Measurements from ENCODE around the gene PCTP. TPM values are rescaled to one million over a fixed set of nuclear protein-coding genes. Genes with fewer than 3 reads are reported as not detected.

PCTP gene
- total RNA-seq, 4 donors from 2014 or later, result 6.9 to 13.6 (median 9.7) TPM

DNA sequence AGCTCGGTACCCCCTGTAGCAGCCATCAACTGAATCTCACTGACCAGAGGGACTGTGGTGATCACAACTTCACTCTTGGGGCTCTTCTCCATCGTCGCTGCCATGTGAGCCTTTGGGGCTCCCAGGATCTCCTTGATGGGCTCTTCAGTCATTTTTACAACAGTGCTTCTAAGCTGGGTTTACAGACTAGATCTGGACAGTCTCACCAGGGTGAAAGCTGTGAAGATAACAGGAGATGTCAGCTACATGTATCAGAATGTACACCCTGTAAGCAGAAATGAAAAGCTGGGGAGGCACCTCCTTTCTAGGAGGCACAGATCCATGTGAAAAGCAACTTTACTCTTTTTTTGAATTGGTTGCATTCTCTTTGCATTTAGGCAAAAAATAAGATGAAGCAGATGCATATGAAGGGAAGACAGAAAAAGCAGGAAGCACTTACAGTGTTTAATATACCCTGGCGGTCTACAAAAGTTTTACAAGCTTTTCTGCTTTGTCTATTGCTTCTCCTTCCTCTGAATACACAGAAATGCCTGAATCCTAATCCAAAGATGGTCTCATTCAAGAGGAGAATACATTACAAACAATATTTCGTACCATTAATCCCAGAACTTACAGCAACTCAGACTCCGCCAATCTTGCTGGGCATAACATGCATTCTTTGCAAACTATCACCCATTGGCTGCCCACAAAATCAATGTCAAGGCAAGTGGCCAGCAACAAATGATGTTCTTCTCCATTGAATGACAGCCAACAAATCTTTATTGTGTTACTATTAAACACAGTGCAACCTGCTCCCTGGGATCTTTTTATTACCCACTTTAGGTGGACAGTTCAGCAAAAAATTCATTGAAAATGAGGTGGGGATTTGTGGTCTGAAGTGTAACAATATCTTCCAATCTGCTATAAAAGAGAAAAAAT lies 29.7 kb upstream of the PCTP start:
- DNase-seq, result no peak
- Histone ChIP-seq H3K36me3 (no peaks in the 10 kb centered on the region), H3K27ac (no peak overlapping the region), H3K9me3 (no peaks in the 10 kb centered on the region), H3K4me1 (peaks cover 0 to 30% (median 4%) of the 10 kb centered on the region in 3 donors), H3K4me3 (peak overlapping the region in 3 of 4 donors; percentile 35 to 53 (median 37)), H3K27me3 (no peaks in the 10 kb centered on the region)
- 67 to 82% methylated on average over 4 to 6 of the region's 6 CpGs for WGBS, 2 donors
- intact Hi-C loops (cut with DNase I), result no loop called here
- TF ChIP-seq POLR2A (IDR thresholded peaks at IDR 0.05), result no peak

DNA sequence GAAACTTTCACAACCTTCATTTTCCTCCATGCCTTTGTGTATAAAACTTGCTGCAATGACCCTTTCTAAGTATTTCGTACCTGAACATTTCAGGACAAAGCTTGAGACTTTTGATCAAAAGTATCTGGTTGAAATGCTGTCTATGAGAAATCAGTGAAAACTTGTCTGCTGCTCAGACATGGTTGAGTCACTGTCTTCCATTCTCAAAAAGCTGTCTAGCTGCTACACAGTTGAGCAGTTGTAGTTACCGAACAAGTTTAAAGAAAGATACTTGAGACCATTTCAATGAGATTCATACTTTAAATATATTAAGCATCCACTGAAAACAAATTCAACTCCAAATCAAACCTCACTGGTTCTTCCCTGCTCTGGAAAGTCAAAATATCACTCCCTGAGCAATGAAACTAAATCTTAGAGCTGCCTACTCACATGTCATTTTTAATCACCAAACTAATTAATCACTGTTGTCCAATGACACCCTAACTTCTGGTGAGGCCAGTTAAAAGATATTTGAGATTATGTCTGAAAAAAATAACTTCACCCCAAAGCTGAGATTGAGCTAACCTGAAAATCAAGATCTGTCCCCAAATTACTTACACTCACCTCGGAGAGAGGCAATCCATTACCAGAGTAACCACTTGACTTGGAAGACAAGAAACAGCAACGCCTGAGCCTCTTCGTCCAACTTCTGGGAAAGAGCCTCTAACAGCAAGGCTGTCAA lies 28.7 kb upstream of the PCTP start:
- no peak for DNase-seq
- Histone ChIP-seq H3K9me3 (no peaks in the 10 kb centered on the region), H3K27me3 (no peaks in the 10 kb centered on the region), H3K36me3 (no peaks in the 10 kb centered on the region), H3K4me1 (peaks cover 4 to 40% (median 13%) of the 10 kb centered on the region in 3 donors), H3K4me3 (peak overlapping the region in 3 of 4 donors; percentile 35 to 53 (median 37)), H3K27ac (peak overlapping the region in 3 of 4 donors; percentile 67 to 81 (median 69))
- intact Hi-C loops (cut with DNase I), result no loop called here
- 25 to 33% methylated on average over 5 of the region's 5 CpGs for WGBS, 2 donors
- TF ChIP-seq, protein P1, sequence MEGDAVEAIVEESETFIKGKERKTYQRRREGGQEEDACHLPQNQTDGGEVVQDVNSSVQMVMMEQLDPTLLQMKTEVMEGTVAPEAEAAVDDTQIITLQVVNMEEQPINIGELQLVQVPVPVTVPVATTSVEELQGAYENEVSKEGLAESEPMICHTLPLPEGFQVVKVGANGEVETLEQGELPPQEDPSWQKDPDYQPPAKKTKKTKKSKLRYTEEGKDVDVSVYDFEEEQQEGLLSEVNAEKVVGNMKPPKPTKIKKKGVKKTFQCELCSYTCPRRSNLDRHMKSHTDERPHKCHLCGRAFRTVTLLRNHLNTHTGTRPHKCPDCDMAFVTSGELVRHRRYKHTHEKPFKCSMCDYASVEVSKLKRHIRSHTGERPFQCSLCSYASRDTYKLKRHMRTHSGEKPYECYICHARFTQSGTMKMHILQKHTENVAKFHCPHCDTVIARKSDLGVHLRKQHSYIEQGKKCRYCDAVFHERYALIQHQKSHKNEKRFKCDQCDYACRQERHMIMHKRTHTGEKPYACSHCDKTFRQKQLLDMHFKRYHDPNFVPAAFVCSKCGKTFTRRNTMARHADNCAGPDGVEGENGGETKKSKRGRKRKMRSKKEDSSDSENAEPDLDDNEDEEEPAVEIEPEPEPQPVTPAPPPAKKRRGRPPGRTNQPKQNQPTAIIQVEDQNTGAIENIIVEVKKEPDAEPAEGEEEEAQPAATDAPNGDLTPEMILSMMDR (IDR thresholded peaks at IDR 0.05), result no peak

DNA sequence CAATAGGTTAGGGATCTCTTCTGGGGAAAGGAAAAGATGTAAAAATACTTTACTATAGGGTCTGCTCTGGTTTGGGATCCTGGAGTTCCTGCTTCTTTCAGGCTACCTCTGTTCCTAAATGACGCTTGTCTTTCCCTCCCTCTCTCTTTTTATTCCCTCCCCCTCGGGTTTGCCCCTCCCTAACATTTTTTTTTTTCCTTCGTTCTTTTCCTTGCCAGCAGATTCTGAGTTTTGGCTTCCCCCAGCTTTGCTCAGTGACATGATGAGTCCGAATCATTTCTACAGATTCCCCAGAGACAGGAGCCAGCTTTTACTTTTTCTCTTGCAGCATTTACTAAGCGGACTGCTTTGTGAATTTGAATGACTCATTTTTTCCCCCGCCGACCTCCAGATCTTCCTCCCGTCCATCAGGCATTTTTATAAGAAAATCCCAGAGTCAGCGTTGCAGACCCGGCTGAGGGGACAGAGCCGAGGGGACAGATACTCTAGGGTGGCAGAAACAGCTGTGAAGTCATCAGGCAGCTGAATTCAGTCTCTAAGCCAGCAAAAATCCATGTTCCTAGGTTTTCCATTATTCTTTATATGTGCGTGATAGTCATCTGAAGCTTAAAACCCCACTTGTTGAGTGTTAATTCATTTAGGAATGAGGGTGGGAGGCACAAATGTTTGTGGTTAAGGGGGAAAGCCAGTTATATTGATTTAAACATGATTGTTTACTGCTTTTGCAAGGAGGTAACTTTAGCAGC lies 27.9 kb upstream of the PCTP start, which contains the start of gene TMEM100:
TMEM100 (minus strand) TSS at position 123 of the 746 bp plus-strand sequence. CDS start 1,794 bp downstream, outside the sequence.
- WGBS, 2 donors, result 8 to 12% methylated on average over 12 of the region's 12 CpGs
- DNase-seq, result no peak

DNA sequence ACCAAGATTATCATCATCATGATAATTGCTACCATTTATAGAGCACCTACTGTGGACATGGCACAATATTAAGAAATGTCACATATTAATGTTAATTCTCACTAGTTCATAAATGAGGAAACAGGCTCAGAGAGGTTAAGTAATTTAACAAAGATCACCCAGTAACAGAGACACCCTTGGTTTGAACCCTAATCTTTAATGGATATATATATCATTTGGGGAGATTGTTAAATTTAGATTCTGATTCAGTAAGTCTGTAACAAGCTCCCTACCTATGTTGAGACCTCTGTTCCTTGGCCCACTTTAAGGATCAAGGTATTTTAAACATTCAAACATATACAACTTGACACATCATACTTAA lies 27.4 kb upstream of the PCTP start:
- no peaks in the 10 kb centered on the region for H3K9me3 ChIP-seq
- DNase-seq, result no peak
- H3K4me3 ChIP-seq, result peak overlapping the region in 3 of 4 donors; percentile 35 to 53 (median 37)
- no peaks in the 10 kb centered on the region for H3K36me3 ChIP-seq
- H3K27ac ChIP-seq, result peak overlapping the region; percentile 60 to 88 (median 74)
- H3K4me1 ChIP-seq, result peaks cover 4 to 39% (median 16%) of the 10 kb centered on the region in 3 donors
- intact Hi-C loops (cut with DNase I), result no loop called here
- TF ChIP-seq POLR2A (IDR thresholded peaks at IDR 0.05), result no peak
- TF ChIP-seq, protein P1 (IDR thresholded peaks at IDR 0.05), result no peak
- H3K27me3 ChIP-seq, result no peaks in the 10 kb centered on the region

More for the DNA sequence above, 27.9 kb upstream of the PCTP start, which contains the start of gene TMEM100:
- Histone ChIP-seq H3K4me1 (peaks cover 4 to 42% (median 16%) of the 10 kb centered on the region in 3 donors), H3K4me3 (peak within 1 kb of the TSS in 3 of 4 donors; percentile 35 to 53 (median 37)), H3K27ac (peak within 1 kb of the TSS; percentile 60 to 88 (median 74)), H3K27me3 (no peaks in the 10 kb centered on the region), H3K9me3 (no peaks in the 10 kb centered on the region), H3K36me3 (no peaks in the 10 kb centered on the region)
- TF ChIP-seq, protein P1 (IDR thresholded peaks at IDR 0.05), result no peak
- peak in 2 of 4 donors; percentile 14 to 20 for TF ChIP-seq POLR2A (IDR thresholded peaks at IDR 0.05)
- intact Hi-C loops (cut with DNase I), result no loop called here

DNA sequence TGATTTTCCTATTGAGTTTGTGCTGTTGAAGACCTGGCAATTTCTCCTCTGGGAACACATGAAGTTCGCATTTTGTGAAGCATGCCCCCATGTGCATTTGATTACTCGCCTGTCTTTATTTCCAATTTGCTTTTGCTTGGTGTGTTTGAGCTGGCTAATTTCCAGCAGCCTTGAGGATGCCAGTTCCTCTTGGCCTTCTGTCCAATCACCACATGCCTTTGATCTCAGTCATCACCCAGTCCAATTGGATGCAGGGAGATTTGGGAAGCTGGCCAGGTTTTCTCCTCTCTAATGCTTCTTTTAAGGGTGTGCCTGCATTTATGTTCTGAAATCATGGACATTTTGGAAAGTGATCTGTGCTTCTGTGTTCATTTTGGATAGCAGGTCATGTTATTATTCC lies 24.4 kb upstream of the PCTP start:
- no peaks in the 10 kb centered on the region for H3K9me3 ChIP-seq
- TF ChIP-seq, protein P1 (IDR thresholded peaks at IDR 0.05), result no peak
- TF ChIP-seq POLR2A (IDR thresholded peaks at IDR 0.05), result no peak
- intact Hi-C loops (cut with DNase I), result no loop called here
- H3K27ac ChIP-seq, result peak overlapping the region in 3 of 4 donors; percentile 33 to 81 (median 67)
- no peak for DNase-seq
- H3K4me1 ChIP-seq, result peaks cover 4 to 47% (median 16%) of the 10 kb centered on the region in 3 donors
- 34 to 35% methylated on average over 2 of the region's 2 CpGs for WGBS, 2 donors
- H3K4me3 ChIP-seq, result no peak overlapping the region
- no peaks in the 10 kb centered on the region for H3K27me3 ChIP-seq
- H3K36me3 ChIP-seq, result no peaks in the 10 kb centered on the region
